Prostate gland (tissue), 2 donors: ENCODE results near the gene NFE2L3. TPM values are rescaled to one million over a fixed set of nuclear protein-coding genes. Genes with fewer than 3 reads are reported as not detected.

Source experiments
- DNase-seq: peaks from one replicate; pipeline ENCODE4 v3.0.0-alpha.2; 2019; ENCODE audit warnings: low spot score
- H3K27ac ChIP-seq, 2 donors: fragments of 200-600 bp; sonication (generic); 2 replicates each; pipeline ENCODE4 v1.5.1; 2017 to 2019
- H3K27me3 ChIP-seq: fragments of 200-600 bp; sonication (generic); replicated peaks from 2 replicates; pipeline ENCODE4 v1.5.1; 2019; ENCODE audit not compliant: insufficient read depth
- H3K36me3 ChIP-seq, 2 donors: fragments of 200-600 bp; sonication (generic); 1 replicate in 1 of 2; 2 replicates in 1 of 2; pipeline versions ENCODE4 v1.5.1 to v1.8.1; 2017 to 2019
- H3K4me1 ChIP-seq: fragments of 200-600 bp; sonication (generic); replicated peaks from 2 replicates; pipeline ENCODE4 v1.5.1; 2019
- H3K4me3 ChIP-seq, 2 donors: fragments of 200-600 bp; sonication (generic); 2 replicates each; pipeline ENCODE4 v1.5.1; 2017 to 2019
- H3K9me3 ChIP-seq: fragments of 200-600 bp; sonication (generic); 2 replicates; pipeline ENCODE4 v1.5.1; 2017
- POLR2A ChIP-seq: fragments of 450-650 bp; IDR thresholded peaks from one replicate; pipeline ENCODE4 v1.6.1; 2016; ENCODE audit warnings: antibody characterized with exemption, mild to moderate bottlenecking
- POLR2AphosphoS5 ChIP-seq: sonication (generic); formaldehyde crosslinking; IDR thresholded peaks from one replicate; pipeline ENCODE4 v1.6.1; 2017; ENCODE audit warnings: antibody characterized with exemption
- WGBS: methylation state at CpG from one replicate; pipeline ENCODE4 v1.1.5; 2018; 5-methylcytosine and 5-hydroxymethylcytosine counted together
- intact Hi-C: fragments of 100-400 bp; cut with DNase I; formaldehyde crosslinking; loops from one replicate; pipeline ENCODE4 v1.14.2; 2022
- total RNA-seq, 2 donors: library from RNA; depleted of rRNA; stranded (reverse); fragments of >200 nt; gene quantifications; one replicate each; pipeline ENCODE4 v1.1.0, GENCODE V29; 2016
- TF ChIP-seq, protein P1 (sequence below), 4 experiments: fragments of 200-600 bp in 2 of 4; fragments of 450-650 bp in 2 of 4; sonication (generic) in 2 of 4; IDR thresholded peaks; 1 replicate in 3 of 4; 2 replicates in 1 of 4; pipeline ENCODE4 v1.5.1; 2016 to 2019; ENCODE audit warnings: antibody characterized with exemption in 4 of 4, mild to moderate bottlenecking in 2 of 4, moderate library complexity in 2 of 4

Gene NFE2L3
- total RNA-seq, 2 donors from 2014 or later: 2.0 to 4.3 TPM

- Histone ChIP-seq H3K27me3 (no peaks in the 10 kb centered on the region), H3K4me1 (no peaks in the 10 kb centered on the region), H3K27ac (no peak overlapping the region), H3K4me3 (no peak overlapping the region), H3K9me3 (no peaks in the 10 kb centered on the region), H3K36me3 (no peaks in the 10 kb centered on the region)
- no peak for DNase-seq
- intact Hi-C loops: no loop called here
- no peak for TF ChIP-seq POLR2A
- TF ChIP-seq, protein P1, sequence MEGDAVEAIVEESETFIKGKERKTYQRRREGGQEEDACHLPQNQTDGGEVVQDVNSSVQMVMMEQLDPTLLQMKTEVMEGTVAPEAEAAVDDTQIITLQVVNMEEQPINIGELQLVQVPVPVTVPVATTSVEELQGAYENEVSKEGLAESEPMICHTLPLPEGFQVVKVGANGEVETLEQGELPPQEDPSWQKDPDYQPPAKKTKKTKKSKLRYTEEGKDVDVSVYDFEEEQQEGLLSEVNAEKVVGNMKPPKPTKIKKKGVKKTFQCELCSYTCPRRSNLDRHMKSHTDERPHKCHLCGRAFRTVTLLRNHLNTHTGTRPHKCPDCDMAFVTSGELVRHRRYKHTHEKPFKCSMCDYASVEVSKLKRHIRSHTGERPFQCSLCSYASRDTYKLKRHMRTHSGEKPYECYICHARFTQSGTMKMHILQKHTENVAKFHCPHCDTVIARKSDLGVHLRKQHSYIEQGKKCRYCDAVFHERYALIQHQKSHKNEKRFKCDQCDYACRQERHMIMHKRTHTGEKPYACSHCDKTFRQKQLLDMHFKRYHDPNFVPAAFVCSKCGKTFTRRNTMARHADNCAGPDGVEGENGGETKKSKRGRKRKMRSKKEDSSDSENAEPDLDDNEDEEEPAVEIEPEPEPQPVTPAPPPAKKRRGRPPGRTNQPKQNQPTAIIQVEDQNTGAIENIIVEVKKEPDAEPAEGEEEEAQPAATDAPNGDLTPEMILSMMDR (IDR thresholded peaks at IDR 0.05): no peak
- no peak for TF ChIP-seq POLR2AphosphoS5
- WGBS: 79% methylated on average over 5 of the region's 5 CpGs
Observed at GRCh38 chr7:26233902-26234511, 82.0 kb downstream of the NFE2L3 start.

Other genes with a start within 250 kb of the NFE2L3 start
- 100 to 1,000 TPM; 185 to 189 TPM for gene HNRNPA2B1, start 48.5 kb downstream of the NFE2L3 start, total RNA-seq
- 10 to 100 TPM; 51.6 to 75.3 TPM for gene CBX3, start 49.5 kb downstream of the NFE2L3 start, total RNA-seq
- gene SNX10, start 139.7 kb downstream of the NFE2L3 start, total RNA-seq: 1 to 10 TPM; 4.7 to 6.8 TPM